NOMO-1 (cell line): ENCODE results near the gene KIRREL2.
"Not testable (repeated sequence)": the region's sequence is repeated elsewhere in the genome, so short reads cannot be mapped to it uniquely, and the experiment has no call there.

Source experiments
- DNase-seq, 2 experiments: peaks; one replicate each; lab custom pipeline; 2025; ENCODE audit not compliant: unreplicated experiment in 2 of 2; lab: John Stamatoyannopoulos, UW

KIRREL2 gene

GRCh38 chr19:35895911-35896642, 39.4 kb downstream of the KIRREL2 start:
- DNase-seq, result no peak

- DNase-seq, result no peak
Observed at GRCh38 chr19:35896643-35897040, 39.9 kb downstream of the KIRREL2 start.

GRCh38 chr19:35897706-35898451, 41.2 kb downstream of the KIRREL2 start:
- DNase-seq, result no peak

- no peak for DNase-seq
Observed at GRCh38 chr19:35898499-35898809, 41.7 kb downstream of the KIRREL2 start.

GRCh38 chr19:35899547-35900214, 43.0 kb downstream of the KIRREL2 start:
- peak; percentile 85 to 89 for DNase-seq

GRCh38 chr19:35901055-35901644, 44.4 kb downstream of the KIRREL2 start:
- DNase-seq, result no peak

GRCh38 chr19:35901854-35902661, 45.3 kb downstream of the KIRREL2 start, which contains the start of gene HCST:
HCST (plus strand) TSS chr19:35902529; CDS start chr19:35902594, 65 bp downstream.
- peak; percentile 5 to 19 for DNase-seq

GRCh38 chr19:35902870-35903475, 46.3 kb downstream of the KIRREL2 start:
- no peak for DNase-seq

- DNase-seq, result peak; percentile 94 to 96
Observed at GRCh38 chr19:35903550-35904179, 47.0 kb downstream of the KIRREL2 start.

- peak; percentile 29 to 47 for DNase-seq
Observed at GRCh38 chr19:35904311-35905068, 47.8 kb downstream of the KIRREL2 start.

GRCh38 chr19:35905178-35905727, 48.5 kb downstream of the KIRREL2 start:
- no peak for DNase-seq

- DNase-seq, result no peak
Observed at GRCh38 chr19:35907377-35907745, 50.6 kb downstream of the KIRREL2 start.

GRCh38 chr19:35908010-35908441, 51.3 kb downstream of the KIRREL2 start, which contains the start of gene TYROBP:
TYROBP (minus strand) TSS chr19:35908295; CDS start chr19:35908228, 67 bp downstream.
- DNase-seq, result peak; percentile 32 to 56

GRCh38 chr19:35908973-35909683, 52.4 kb downstream of the KIRREL2 start:
- peak; percentile 96 to 99 for DNase-seq

GRCh38 chr19:35909684-35910035, 52.9 kb downstream of the KIRREL2 start:
- DNase-seq, result no peak

GRCh38 chr19:35910355-35910754, 53.6 kb downstream of the KIRREL2 start:
- DNase-seq, result not testable (repeated sequence)

- no peak for DNase-seq
Observed at GRCh38 chr19:35911173-35911572, 54.5 kb downstream of the KIRREL2 start.

- DNase-seq, result no peak
Observed at GRCh38 chr19:35911790-35912189, 55.1 kb downstream of the KIRREL2 start.
